Measurements from ENCODE around the gene ADCY9. TPM values are rescaled to one million over a fixed set of nuclear protein-coding genes. Genes with fewer than 3 reads are reported as not detected.

The ADCY9 gene
- total RNA-seq, 1 experiment from 2014 or later = 4.7 TPM

DNA sequence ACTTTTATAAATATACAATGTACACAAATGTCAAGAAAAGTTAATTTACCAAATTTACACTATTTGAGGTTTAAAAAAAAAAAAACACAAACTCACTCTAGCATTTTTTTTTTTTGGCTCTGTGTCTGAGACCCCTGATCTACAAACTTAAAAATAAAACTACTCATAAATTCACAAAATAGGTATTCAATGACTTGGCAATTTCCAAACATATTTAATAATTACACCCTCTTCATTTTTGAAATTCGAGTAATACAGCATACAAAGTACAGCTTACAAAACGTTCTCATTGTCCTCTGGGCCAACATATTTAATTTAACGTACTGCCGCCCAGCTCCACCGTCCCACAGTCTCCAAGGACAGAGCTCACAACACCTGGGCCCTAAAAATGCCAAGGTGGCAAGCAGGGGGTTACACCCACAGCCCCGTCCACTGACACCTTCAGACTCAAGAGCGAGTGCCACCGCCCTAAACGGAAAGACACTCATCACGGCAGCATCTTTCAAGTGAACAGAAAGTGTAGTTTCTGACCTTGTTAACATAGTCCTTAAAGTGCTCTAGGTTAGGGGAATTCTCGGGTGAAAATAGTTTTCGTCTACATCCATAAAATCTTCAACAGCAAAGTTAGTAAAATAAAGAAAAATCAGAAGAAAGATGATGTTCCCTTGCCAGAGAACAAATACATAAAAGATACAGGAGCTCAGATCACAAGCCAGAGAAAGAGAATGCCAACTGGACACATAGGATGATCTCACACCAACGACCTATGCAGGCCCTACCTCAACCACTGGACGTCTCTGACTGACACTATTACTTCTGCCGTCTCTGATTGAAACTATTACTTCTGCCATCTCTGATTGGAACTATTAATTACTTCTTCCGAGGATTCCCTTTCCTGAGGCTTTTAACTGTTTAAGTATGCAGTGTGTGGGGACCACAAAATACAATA is 4.2 kb downstream of the ADCY9 start:
- no peak overlapping the region for H3K4me2 ChIP-seq (ENCODE audit: insufficient read depth, insufficient read length, low read length)
- no peak for DNase-seq
- H4K8ac ChIP-seq (replicated peaks; ENCODE audit: insufficient read length, low read depth, low read length) = no peak overlapping the region
- Mint-ChIP-seq H3K4me1 (peaks cover 26 to 36% of the 10 kb centered on the region in 2 experiments), H3K4me3 (peak overlapping the region in 1 of 2 experiments; percentile 16; a peak in 2 of 5 replicates), H3K27me3 (ENCODE audit: low read depth) (peaks cover 25% of the 10 kb centered on the region), H3K9me3 (no peaks in the 10 kb centered on the region), H3K36me3 (ENCODE audit: insufficient read depth in 1 of 3, low read depth in 3 of 3) (peaks cover 0 to 9% (median 2%) of the 10 kb centered on the region in 3 experiments; a peak in 2 of 7 replicates), H3K27ac (no peak overlapping the region)
- peaks cover 5% of the 10 kb centered on the region for H3K23me2 ChIP-seq (ENCODE audit: insufficient read length, low read depth, low read length, poor library complexity, severe bottlenecking)
- H3K79me2 ChIP-seq (ENCODE audit: insufficient read depth, low read length) = no peaks in the 10 kb centered on the region
- no peak overlapping the region for H2AK5ac ChIP-seq (ENCODE audit: insufficient read length, low read length)
- H2BK120ac ChIP-seq (ENCODE audit: low read depth, low read length, poor library complexity, severe bottlenecking) = no peak overlapping the region
- 100% methylated on average over 1 of the region's 16 CpGs for WGBS (ENCODE audit: extremely low coverage, insufficient read length, low lambda C conversion rate)
- no peaks in the 10 kb centered on the region for H3K9me3 ChIP-seq (ENCODE audit: control insufficient read depth, low read depth, low read length)
- H3K27ac ChIP-seq (ENCODE audit: insufficient read length, low read depth, low read length) = no peak overlapping the region
- H2BK5ac ChIP-seq (ENCODE audit: insufficient read length, low read length) = no peak overlapping the region
- no peak overlapping the region for H2BK20ac ChIP-seq (ENCODE audit: low read depth, low read length, poor library complexity, severe bottlenecking)
- H4K20me1 ChIP-seq (ENCODE audit: control insufficient read depth, insufficient read depth, insufficient read length) = no peaks in the 10 kb centered on the region
- H3K18ac ChIP-seq (ENCODE audit: insufficient read length, low read depth, low read length) = no peak overlapping the region
- H3K27me3 ChIP-seq (ENCODE audit: insufficient read depth, low read length) = no peaks in the 10 kb centered on the region; the same call in 1 of the 2 replicates
- H2BK15ac ChIP-seq (ENCODE audit: low read depth, low read length) = no peak overlapping the region
- H4K5ac ChIP-seq (ENCODE audit: insufficient read length, low read depth, low read length) = no peak overlapping the region
- no peak overlapping the region for H3K23ac ChIP-seq (ENCODE audit: insufficient read length, low read depth, low read length)
- no peaks in the 10 kb centered on the region; the same call in 1 of the 2 replicates for H3K4me1 ChIP-seq (ENCODE audit: insufficient read depth, low read length)
- no peak overlapping the region for H2AFZ ChIP-seq (ENCODE audit: low read length)
- H4K91ac ChIP-seq (ENCODE audit: insufficient read length, low read depth, low read length) = no peak overlapping the region
- no peak overlapping the region for H3K9ac ChIP-seq (ENCODE audit: extremely low read depth, insufficient read length, low read length)
- no peaks in the 10 kb centered on the region for H3K79me1 ChIP-seq (ENCODE audit: insufficient read depth, low read depth, low read length, poor library complexity, severe bottlenecking)
- H3K4ac ChIP-seq (ENCODE audit: low read depth, low read length) = no peak overlapping the region
- no peak overlapping the region for H3K56ac ChIP-seq (ENCODE audit: insufficient read length, low read depth, low read length)
- no peak for TF ChIP-seq CTCF (conservative IDR thresholded peaks at IDR 0.05)
- no peak overlapping the region for H2BK12ac ChIP-seq (ENCODE audit: insufficient read length, low read depth, low read length)
- H3T11ph ChIP-seq (ENCODE audit: low read length) = no peak overlapping the region
- no peak overlapping the region for H3K14ac ChIP-seq (ENCODE audit: insufficient read depth, low read length)

Data from H9 (cell line).